Caco-2 (cell line): ENCODE measurements around the gene HOXC12. TPM values are rescaled to one million over a fixed set of nuclear protein-coding genes. Genes with fewer than 3 reads are reported as not detected.

Experiments
- BruUV-seq: library from RNA; stranded (reverse); fragments of 400-500 nt; replicated peaks from 2 replicates; lab custom pipeline; 2021; lab: Mats Ljungman, UMichigan
- CTCF ChIA-PET: fragments of 300-600 bp; sonication (Branson Sonifier 250); formaldehyde crosslinking; loops from one replicate; lab custom pipeline; 2022; ENCODE audit warnings: antibody characterized with exemption; lab: Charles Lee
- POLR2A ChIA-PET: fragments of 300-600 bp; sonication (Branson Sonifier 250); formaldehyde crosslinking; loops from one replicate; lab custom pipeline; 2022; ENCODE audit warnings: antibody characterized with exemption; lab: Charles Lee
- DNase-seq, 2 experiments: peaks; one replicate each; pipeline versions ENCODE4 v3.0.0 to v3.0.0-alpha.2; 2020 to 2022
- H3K27me3 ChIP-seq: replicated peaks from 2 replicates; pipeline ENCODE4 v1.6.0; 2011; ENCODE audit warnings: low read length; ENCODE audit not compliant: control insufficient read depth, insufficient read depth
- H3K36me3 ChIP-seq: 2 replicates; pipeline ENCODE4 v1.5.1; 2011; ENCODE audit warnings: low read length; ENCODE audit not compliant: control insufficient read depth, insufficient read depth
- H3K4me1 ChIP-seq: fragments of 250-450 bp; sonication (Bioruptor Pico); 2 replicates; pipeline ENCODE4 v1.5.1; 2020; ENCODE audit warnings: mild to moderate bottlenecking
- H3K4me3 ChIP-seq: 2 replicates; pipeline ENCODE4 v1.5.1; 2011; ENCODE audit warnings: low read depth, mild to moderate bottlenecking, control low read depth, low read length
- H3K9me3 ChIP-seq: fragments of 250-450 bp; sonication (Bioruptor Pico); 2 replicates; pipeline ENCODE4 v1.5.1; 2020; ENCODE audit warnings: mild to moderate bottlenecking, moderate library complexity
- H3K27ac Mint-ChIP-seq: one replicate; pipeline ENCODE4 v1.8.0; 2022; ENCODE audit warnings: mixed read lengths; ENCODE audit not compliant: unreplicated experiment
- H3K27me3 Mint-ChIP-seq: one replicate; pipeline ENCODE4 v1.8.0; 2022; ENCODE audit warnings: mixed read lengths; ENCODE audit not compliant: insufficient read depth, unreplicated experiment
- H3K36me3 Mint-ChIP-seq: one replicate; pipeline ENCODE4 v1.8.0; 2022; ENCODE audit warnings: mild to moderate bottlenecking, mixed read lengths; ENCODE audit not compliant: insufficient read depth, unreplicated experiment
- H3K4me1 Mint-ChIP-seq: one replicate; pipeline ENCODE4 v1.8.0; 2022; ENCODE audit warnings: low read depth, mixed read lengths; ENCODE audit not compliant: unreplicated experiment
- H3K4me3 Mint-ChIP-seq: one replicate; pipeline ENCODE4 v1.8.0; 2022; ENCODE audit warnings: mild to moderate bottlenecking, moderate library complexity, mixed read lengths; ENCODE audit not compliant: unreplicated experiment
- H3K9me3 Mint-ChIP-seq: one replicate; pipeline ENCODE4 v1.8.0; 2022; ENCODE audit warnings: mixed read lengths; ENCODE audit not compliant: unreplicated experiment
- CTCF ChIP-seq, 2 experiments: fragments of 200-600 bp in 1 of 2; IDR thresholded peaks; 1 replicate in 1 of 2; 2 replicates in 1 of 2; pipeline versions ENCODE4 v1.5.1 to v1.8.0; 2011 to 2022; ENCODE audit warnings: antibody characterized with exemption in 1 of 2, control low read depth in 1 of 2, inconsistent platforms in 1 of 2, low read depth in 1 of 2, low read length in 1 of 2, mild to moderate bottlenecking in 1 of 2, moderate library complexity in 1 of 2; ENCODE audit not compliant: insufficient read depth in 1 of 2, severe bottlenecking in 1 of 2, unreplicated experiment in 1 of 2
- intact Hi-C: fragments of 100-400 bp; cut with micrococcal nuclease; formaldehyde crosslinking; loops from one replicate; pipeline ENCODE4 v1.10.0; 2022; ENCODE audit not compliant: unreplicated experiment
- total RNA-seq: library from RNA; stranded (reverse); gene quantifications from 2 replicates; pipeline ENCODE4 v1.2.3, GENCODE V29; 2022

HOXC12 gene
- total RNA-seq, 1 experiment from 2014 or later: 10.3 TPM

GRCh38 chr12:53944907-53945847 is 9.5 kb upstream of the HOXC12 start:
- no TSS peak for BruUV-seq
- Mint-ChIP-seq H3K9me3 (no peaks in the 10 kb centered on the region), H3K27me3 (no peaks in the 10 kb centered on the region), H3K4me1 (peaks cover 14% of the 10 kb centered on the region), H3K4me3 (no peak overlapping the region), H3K36me3 (peaks cover 5% of the 10 kb centered on the region), H3K27ac (no peak overlapping the region)
- ChIA-PET CTCF (interaction anchor here (0.8 kb wide), 1 partner anchor 176 kb away, joined by 3 read pairs; no protein-coding TSS in a partner anchor), POLR2A (no interaction called here)
- DNase-seq: no peak
- H3K4me3 ChIP-seq: no peak overlapping the region
- H3K36me3 ChIP-seq: no peaks in the 10 kb centered on the region
- H3K9me3 ChIP-seq: no peaks in the 10 kb centered on the region
- TF ChIP-seq CTCF (IDR thresholded peaks at IDR 0.05; ENCODE audit: insufficient read depth in 1 of 2, low read depth in 1 of 2, low read length in 1 of 2, severe bottlenecking in 1 of 2, unreplicated experiment in 1 of 2): no peak
- no peaks in the 10 kb centered on the region for H3K27me3 ChIP-seq
- intact Hi-C loops: no loop called here
- H3K4me1 ChIP-seq: peaks cover 3% of the 10 kb centered on the region; the same call in 1 of the 2 replicates

GRCh38 chr12:53947743-53948142 is 7.0 kb upstream of the HOXC12 start:
- Histone ChIP-seq H3K36me3 (no peaks in the 10 kb centered on the region), H3K4me3 (no peak overlapping the region), H3K4me1 (peaks cover 7% of the 10 kb centered on the region; the same call in 1 of the 2 replicates), H3K27me3 (no peaks in the 10 kb centered on the region), H3K9me3 (no peaks in the 10 kb centered on the region)
- DNase-seq: no peak
- no TSS peak for BruUV-seq
- Mint-ChIP-seq H3K4me1 (peaks cover 7% of the 10 kb centered on the region), H3K4me3 (no peak overlapping the region), H3K27ac (no peak overlapping the region), H3K9me3 (no peaks in the 10 kb centered on the region), H3K27me3 (no peaks in the 10 kb centered on the region), H3K36me3 (peaks cover under 1% of the 10 kb centered on the region)
- TF ChIP-seq CTCF (IDR thresholded peaks at IDR 0.05; ENCODE audit: insufficient read depth in 1 of 2, low read depth in 1 of 2, low read length in 1 of 2, severe bottlenecking in 1 of 2, unreplicated experiment in 1 of 2): no peak
- ChIA-PET CTCF (interaction anchor here (0.7 kb wide), 2 partner anchors 93 to 116 kb away, joined by 3 to 9 read pairs; no protein-coding TSS in a partner anchor), POLR2A (no interaction called here)
- intact Hi-C loops: no loop called here

DNA sequence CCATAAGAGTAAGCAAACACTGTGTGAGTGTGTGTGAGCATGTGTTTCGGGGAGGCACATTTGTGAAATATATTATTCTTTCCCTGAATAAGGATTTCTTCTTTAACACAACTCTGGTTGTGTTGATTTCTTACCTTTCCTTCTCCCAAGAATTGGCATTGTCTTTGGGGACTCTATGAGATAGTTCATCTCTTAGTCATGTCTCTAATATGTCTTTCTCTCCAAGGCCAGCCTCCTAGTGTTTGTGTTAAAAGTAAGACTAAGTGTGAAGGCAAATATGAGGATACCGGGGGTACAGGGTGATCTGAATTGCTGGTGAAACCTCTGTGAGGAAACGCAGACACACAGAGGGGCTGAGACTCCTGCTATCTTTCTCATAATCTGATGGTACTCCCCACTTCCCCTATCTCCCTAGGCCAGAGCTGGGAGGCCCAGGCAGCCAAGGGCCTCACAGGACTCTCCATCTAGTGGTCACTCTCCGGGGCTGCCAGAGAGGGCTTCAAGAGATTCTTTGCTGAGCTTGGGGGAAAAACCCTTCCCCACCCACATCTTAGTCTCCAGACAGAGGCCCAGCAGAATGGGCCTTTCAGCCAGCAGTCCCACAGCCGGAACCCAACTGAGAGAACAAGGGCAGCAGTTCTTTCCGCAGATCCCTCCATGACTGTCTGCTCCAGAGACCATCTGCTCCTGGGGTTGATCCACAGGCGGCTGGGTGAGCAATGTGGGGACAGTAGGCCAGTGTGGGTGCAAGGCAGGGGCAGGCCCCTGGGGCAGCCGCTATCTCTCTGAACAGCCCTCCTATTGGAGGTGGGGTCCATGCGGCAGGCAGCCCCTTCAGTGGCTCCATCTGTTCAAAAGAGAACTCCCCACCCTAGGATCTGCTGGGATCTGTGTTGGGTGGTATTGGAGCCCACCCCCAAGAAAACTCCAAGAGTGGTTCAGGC is 5.8 kb upstream of the HOXC12 start:
- DNase-seq: no peak
- Mint-ChIP-seq H3K4me1 (peaks cover 17% of the 10 kb centered on the region), H3K9me3 (no peaks in the 10 kb centered on the region), H3K27me3 (no peaks in the 10 kb centered on the region), H3K27ac (no peak overlapping the region), H3K36me3 (peaks cover 9% of the 10 kb centered on the region), H3K4me3 (no peak overlapping the region)
- H3K4me3 ChIP-seq: no peak overlapping the region
- intact Hi-C loops: loop anchor here (1.0 kb wide), 2 partner anchors 10 to 182 kb away; no protein-coding TSS in a partner anchor
- H3K9me3 ChIP-seq: no peaks in the 10 kb centered on the region
- TF ChIP-seq CTCF (IDR thresholded peaks at IDR 0.05; ENCODE audit: insufficient read depth in 1 of 2, low read depth in 1 of 2, low read length in 1 of 2, severe bottlenecking in 1 of 2, unreplicated experiment in 1 of 2): peak in 1 of 2 experiments; percentile 42
- no peaks in the 10 kb centered on the region for H3K27me3 ChIP-seq
- CTCF ChIA-PET: interaction anchor here (1.3 kb wide), 1 partner anchor 9 kb away, joined by 4 read pairs; no protein-coding TSS in a partner anchor
- peaks cover 14% of the 10 kb centered on the region for H3K4me1 ChIP-seq
- no TSS peak for BruUV-seq
- POLR2A ChIA-PET: no interaction called here
- H3K36me3 ChIP-seq: no peaks in the 10 kb centered on the region
